Lower lobe of right lung (tissue), 2 donors: ENCODE measurements around the gene LDHAL6B. TPM values are rescaled to one million over a fixed set of nuclear protein-coding genes. Genes with fewer than 3 reads are reported as not detected.

Source experiments
- ATAC-seq, 2 donors: fragments of 200-7000 bp; cut with Tn5 transposase; one replicate each; pipeline ENCODE4 v1.9.1; 2020 to 2022; ENCODE audit warnings: mild to moderate bottlenecking in 2 of 2, moderate library complexity in 2 of 2
- DNase-seq: peaks from one replicate; pipeline ENCODE4 v3.0.0-alpha.2; 2020
- H3K27ac ChIP-seq: fragments of 200-600 bp; one replicate; pipeline ENCODE4 v1.8.0; 2022
- H3K27me3 ChIP-seq: fragments of 200-600 bp; one replicate; pipeline ENCODE4 v1.8.0; 2022; ENCODE audit warnings: low read depth
- H3K36me3 ChIP-seq: fragments of 200-600 bp; one replicate; pipeline ENCODE4 v1.8.0; 2022; ENCODE audit warnings: mild to moderate bottlenecking
- H3K4me1 ChIP-seq: fragments of 200-600 bp; one replicate; pipeline ENCODE4 v1.8.0; 2022
- H3K4me3 ChIP-seq: fragments of 200-600 bp; one replicate; pipeline ENCODE4 v1.8.0; 2022; ENCODE audit warnings: mild to moderate bottlenecking
- H3K9me3 ChIP-seq: fragments of 200-600 bp; one replicate; pipeline ENCODE4 v1.8.0; 2022
- CTCF ChIP-seq: fragments of 200-600 bp; IDR thresholded peaks from one replicate; pipeline ENCODE4 v1.8.0; 2022; ENCODE audit warnings: antibody characterized with exemption, mild to moderate bottlenecking
- intact Hi-C: fragments of 100-400 bp; cut with DNase I; formaldehyde crosslinking; loops from one replicate; pipeline ENCODE4 v1.11.0; 2022
- total RNA-seq: library from RNA; stranded (reverse); fragmentation: NEBNext Ultra II Directional; extraction: Animal tissue kit (Norgen Biotek cat#: 25700); gene quantifications from one replicate; pipeline ENCODE4 v1.2.1, GENCODE V29; 2021
- donor health status: DM: no; HTN: yes; CAD: no; lungs with severe emphysema.

Gene LDHAL6B
- total RNA-seq, 1 donor from 2014 or later, result not detected

- ATAC-seq, result no peak
- Histone ChIP-seq H3K27ac (no peak overlapping the region), H3K4me3 (no peak overlapping the region), H3K27me3 (no peaks in the 10 kb centered on the region), H3K36me3 (peaks cover 8% of the 10 kb centered on the region), H3K4me1 (peaks cover 21% of the 10 kb centered on the region), H3K9me3 (no peaks in the 10 kb centered on the region)
- no peak for DNase-seq
- TF ChIP-seq CTCF, result no peak
- intact Hi-C loops, result no loop called here
Measured at GRCh38 chr15:59229015-59229414, 22.4 kb downstream of the LDHAL6B start.

GRCh38 chr15:59229453-59229852 lies 22.8 kb downstream of the LDHAL6B start:
- no peaks in the 10 kb centered on the region for H3K27me3 ChIP-seq
- DNase-seq (no peak), ATAC-seq (no peak)
- H3K4me1 ChIP-seq, result peaks cover 17% of the 10 kb centered on the region
- intact Hi-C loops, result no loop called here
- no peak overlapping the region for H3K27ac ChIP-seq
- no peak for TF ChIP-seq CTCF
- no peaks in the 10 kb centered on the region for H3K9me3 ChIP-seq
- H3K36me3 ChIP-seq, result peaks cover 4% of the 10 kb centered on the region
- no peak overlapping the region for H3K4me3 ChIP-seq

GRCh38 chr15:59230531-59231055 lies 23.9 kb downstream of the LDHAL6B start:
- peaks cover 14% of the 10 kb centered on the region for H3K4me1 ChIP-seq
- peaks cover 3% of the 10 kb centered on the region for H3K36me3 ChIP-seq
- no peak overlapping the region for H3K27ac ChIP-seq
- H3K27me3 ChIP-seq, result no peaks in the 10 kb centered on the region
- intact Hi-C loops, result no loop called here
- H3K9me3 ChIP-seq, result no peaks in the 10 kb centered on the region
- no peak for ATAC-seq
- no peak overlapping the region for H3K4me3 ChIP-seq
- TF ChIP-seq CTCF, result no peak
- no peak for DNase-seq

- Histone ChIP-seq H3K4me3 (no peak overlapping the region), H3K4me1 (peaks cover 26% of the 10 kb centered on the region), H3K27ac (no peak overlapping the region), H3K9me3 (no peaks in the 10 kb centered on the region), H3K36me3 (no peaks in the 10 kb centered on the region), H3K27me3 (no peaks in the 10 kb centered on the region)
- intact Hi-C loops, result no loop called here
- no peak for TF ChIP-seq CTCF
- DNase-seq (no peak), ATAC-seq (no peak)
Measured at GRCh38 chr15:59232476-59232875, 25.8 kb downstream of the LDHAL6B start.

GRCh38 chr15:59236394-59236793 lies 29.8 kb downstream of the LDHAL6B start:
- Histone ChIP-seq H3K4me1 (peaks cover 28% of the 10 kb centered on the region), H3K9me3 (no peaks in the 10 kb centered on the region), H3K27ac (no peak overlapping the region), H3K4me3 (no peak overlapping the region), H3K27me3 (no peaks in the 10 kb centered on the region), H3K36me3 (no peaks in the 10 kb centered on the region)
- DNase-seq, result no peak
- TF ChIP-seq CTCF, result no peak
- intact Hi-C loops, result no loop called here
- no peak for ATAC-seq
